GM12878 (cell line): ENCODE data around the gene PAK6. TPM values are rescaled to one million over a fixed set of nuclear protein-coding genes. Genes with fewer than 3 reads are reported as not detected.

Source experiments
- ATAC-seq: fragments of 200-7000 bp; cut with Tn5 transposase; 3 replicates; pipeline ENCODE4 v1.9.1; 2020; ENCODE audit warnings: mild to moderate bottlenecking, moderate library complexity
- BruUV-seq: library from RNA; stranded (reverse); fragments of 400-500 nt; replicated peaks from 2 replicates; lab custom pipeline; 2021; lab: Mats Ljungman, UMichigan
- CTCF ChIA-PET: fragments of 300-600 bp; sonication (Branson Sonifier 250); formaldehyde crosslinking; extraction: SDS; loops from one replicate; lab custom pipeline; 2021; ENCODE audit warnings: inconsistent platforms; lab: Yijun Ruan, JAX
- POLR2A ChIA-PET: fragments of 350-600 bp; formaldehyde crosslinking; extraction: SDS; loops from one replicate; lab custom pipeline; 2021; ENCODE audit warnings: inconsistent platforms; lab: Charles Lee
- RAD21 ChIA-PET: fragments of 300-600 bp; sonication (Branson Sonifier 250); formaldehyde crosslinking; loops from one replicate; lab custom pipeline; 2023; ENCODE audit warnings: antibody characterized with exemption; ENCODE audit not compliant: unreplicated experiment; lab: Charles Lee
- SMC1A ChIA-PET: fragments of 300-600 bp; sonication (Branson Sonifier 250); formaldehyde crosslinking; loops from one replicate; lab custom pipeline; 2023; ENCODE audit not compliant: unreplicated experiment, uncharacterized antibody; lab: Charles Lee
- DNase-seq: peaks from one replicate; pipeline ENCODE4 v3.0.0-alpha.2; 2011; ENCODE audit warnings: low read depth, low spot score
- FAIRE-seq: peaks from 3 replicates; lab custom pipeline; 2011; peaks lifted over from hg19 to GRCh38; lab: Jason Lieb, UNC
- H2AFZ ChIP-seq: 2 replicates; pipeline ENCODE4 v1.6.0; 2011; ENCODE audit warnings: low read depth, low read length, control low read depth; ENCODE audit not compliant: control insufficient read depth
- H3K27ac ChIP-seq: 2 replicates; pipeline ENCODE4 v1.5.1; 2011; ENCODE audit warnings: control low read depth; ENCODE audit not compliant: control insufficient read depth, insufficient read depth
- H3K27me3 ChIP-seq, 2 experiments: replicated peaks in 1 of 2; 2 replicates each; pipeline versions ENCODE4 v1.6.0 to v1.6.1; 2011; ENCODE audit warnings: low read length in 1 of 2; ENCODE audit not compliant: control insufficient read depth in 2 of 2, insufficient read depth in 2 of 2
- H3K36me3 ChIP-seq, 2 experiments: 2 replicates each; pipeline ENCODE4 v1.5.1; 2011; ENCODE audit warnings: low read length in 1 of 2; ENCODE audit not compliant: control insufficient read depth in 2 of 2, insufficient read depth in 2 of 2
- H3K4me1 ChIP-seq: 2 replicates; pipeline ENCODE4 v1.6.1; 2011; ENCODE audit warnings: mild to moderate bottlenecking, low read length, moderate library complexity, mixed read lengths; ENCODE audit not compliant: control insufficient read depth, insufficient read depth
- H3K4me2 ChIP-seq: 2 replicates; pipeline ENCODE4 v1.6.0; 2011; ENCODE audit warnings: control low read depth; ENCODE audit not compliant: control insufficient read depth, insufficient read depth
- H3K4me3 ChIP-seq: fragments of 200-600 bp; sonication (generic); 2 replicates; pipeline ENCODE4 v1.5.1; 2016
- H3K79me2 ChIP-seq: 2 replicates; pipeline ENCODE4 v1.6.0; 2011; ENCODE audit warnings: low read length; ENCODE audit not compliant: control insufficient read depth, insufficient read depth
- H3K9ac ChIP-seq: 2 replicates; pipeline ENCODE4 v1.8.0; 2011; ENCODE audit warnings: low read length, control low read depth, mixed read lengths; ENCODE audit not compliant: control insufficient read depth, insufficient read depth
- H3K9me3 ChIP-seq: replicated peaks from 3 replicates; pipeline ENCODE4 v1.5.1; 2011; ENCODE audit warnings: mild to moderate bottlenecking, low read length; ENCODE audit not compliant: control insufficient read depth, insufficient read depth
- H4K20me1 ChIP-seq: 2 replicates; pipeline ENCODE4 v1.6.0; 2011; ENCODE audit not compliant: control insufficient read depth, insufficient read depth
- ATF2 ChIP-seq: IDR thresholded peaks from 2 replicates; pipeline ENCODE4 v1.6.1; 2012; ENCODE audit warnings: low read length, inconsistent platforms
- NFXL1 ChIP-seq: fragments of 450-650 bp; IDR thresholded peaks from 2 replicates; pipeline ENCODE4 v1.6.1; 2017; ENCODE audit warnings: antibody characterized with exemption, mild to moderate bottlenecking, borderline replicate concordance
- WRNIP1 ChIP-seq: IDR thresholded peaks from 2 replicates; pipeline ENCODE4 v1.6.1; 2011; ENCODE audit warnings: low read depth, low read length, improper control_type of control experiment, borderline replicate concordance
- YY1 ChIP-seq: IDR thresholded peaks from 2 replicates; pipeline ENCODE4 v1.6.1; 2011; ENCODE audit warnings: low read depth, mild to moderate bottlenecking, low read length
- WGBS: methylation state at CpG from one replicate; pipeline ENCODE4 v1.1.6; 2016; ENCODE audit warnings: low lambda C conversion rate; ENCODE audit not compliant: insufficient replicate concordance, insufficient coverage; ENCODE audit errors: missing lambda C conversion rate; 5-methylcytosine and 5-hydroxymethylcytosine counted together
- in situ Hi-C: fragments of 300-500 bp; cut with MboI; formaldehyde crosslinking; loops from 9 replicates; pipeline ENCODE4 v1.14.3; 2018; ENCODE audit warnings: mixed read lengths
- intact Hi-C: fragments of 100-400 bp; cut with micrococcal nuclease; formaldehyde crosslinking; loops from one replicate; pipeline ENCODE4 v1.14.2; 2022; ENCODE audit not compliant: unreplicated experiment
- polyA plus RNA-seq, 11 experiments: library from polyadenylated mRNA; depleted of rRNA in 4 of 11; unstranded in 6 of 11; stranded (reverse) in 5 of 11; fragments of >200 nt; fragmentation: Nextera tagmentation in 4 of 11; fragmentation: Illumina TruSeq in 1 of 11; extraction: Ambion mirVana in 4 of 11; extraction: Trizol in 1 of 11; gene quantifications; 1 replicate in 1 of 11; 2 replicates in 10 of 11; pipeline versions ENCODE4 v1.2.1 to v1.2.3, GENCODE V29; 2011 to 2016; ENCODE audit warnings: inconsistent platforms in 2 of 11, missing spikeins in 2 of 11, low read depth in 1 of 11
- total RNA-seq, 4 experiments: library from RNA; depleted of rRNA in 3 of 4; stranded (reverse); fragments of >200 nt in 3 of 4; fragmentation: Illumina TruSeq in 1 of 4; extraction: Trizol in 1 of 4; gene quantifications; 2 replicates each; pipeline versions ENCODE4 v1.2.1 to v1.2.3, GENCODE V29; 2013 to 2021
- TF ChIP-seq, protein P1 (sequence below): fragments of 450-650 bp; IDR thresholded peaks from 2 replicates; pipeline ENCODE4 v1.6.1; 2016; ENCODE audit warnings: mild to moderate bottlenecking

Gene PAK6
- total and polyA plus RNA-seq, 10 of the 15 experiments (the other 5 are each of a cell fraction or from before 2014, with no cell fraction given) = 0.07 to 0.92 (median 0.31) TPM; not detected in 2

DNA sequence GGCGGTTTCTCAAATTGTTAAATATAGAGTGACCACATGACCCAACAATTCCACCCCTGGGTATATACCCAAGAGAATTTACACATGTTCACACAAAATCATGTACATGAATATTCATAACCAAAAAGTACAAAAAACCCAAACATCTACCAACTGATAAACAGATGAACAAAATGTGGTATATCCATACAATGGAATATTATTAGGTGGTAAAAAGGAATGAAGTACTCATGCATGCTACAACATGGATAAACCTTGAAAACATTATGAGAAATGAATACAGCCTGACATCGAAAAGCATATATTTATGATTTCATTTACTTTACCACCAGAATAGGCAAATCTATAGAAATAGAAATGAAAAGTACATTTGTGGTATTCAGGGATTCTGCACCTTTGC, 61.5 kb downstream of the PAK6 start:
- no peaks in the 10 kb centered on the region for H3K36me3 ChIP-seq
- SMC1A ChIA-PET = no interaction called here
- CTCF ChIA-PET = no interaction called here

DNA sequence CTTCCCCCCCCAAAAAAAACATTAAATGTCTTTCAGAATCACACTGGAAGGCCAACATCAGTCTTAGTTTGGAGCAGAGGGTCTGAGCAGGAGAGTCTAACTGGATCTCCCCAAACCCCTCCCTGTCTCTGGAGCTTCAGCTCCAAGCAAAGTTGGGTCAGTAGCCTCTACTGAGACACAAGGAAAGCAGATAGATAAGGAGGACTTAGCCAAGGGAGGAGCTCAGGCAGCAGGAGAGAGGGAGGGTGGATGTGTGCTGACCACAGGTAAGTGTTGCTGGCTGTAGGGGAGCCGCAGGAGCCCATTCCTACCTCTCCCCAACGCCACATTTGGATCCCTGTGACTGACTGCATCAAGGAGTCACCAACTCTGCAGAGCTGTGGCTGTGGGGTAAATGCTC, 61.9 kb downstream of the PAK6 start:
- TF ChIP-seq YY1 (no peak), ATF2 (no peak)
- TF ChIP-seq, all 136 proteins: peak for 0

More for the DNA sequence above, 61.5 kb downstream of the PAK6 start:
- Histone ChIP-seq H3K27ac (no peak overlapping the region), H3K9ac (no peak overlapping the region), H4K20me1 (no peaks in the 10 kb centered on the region), H3K27me3 (no peaks in the 10 kb centered on the region; a peak in 1 of 4 replicates), H3K4me1 (no peaks in the 10 kb centered on the region), H2AFZ (no peak overlapping the region), H3K79me2 (no peaks in the 10 kb centered on the region), H3K4me3 (no peak overlapping the region), H3K9me3 (no peaks in the 10 kb centered on the region; the same call in 2 of the 3 replicates), H3K4me2 (no peak overlapping the region)
- no peak for ATAC-seq
- POLR2A ChIA-PET = no interaction called here
- FAIRE-seq = no peak
- TF ChIP-seq, protein P1, sequence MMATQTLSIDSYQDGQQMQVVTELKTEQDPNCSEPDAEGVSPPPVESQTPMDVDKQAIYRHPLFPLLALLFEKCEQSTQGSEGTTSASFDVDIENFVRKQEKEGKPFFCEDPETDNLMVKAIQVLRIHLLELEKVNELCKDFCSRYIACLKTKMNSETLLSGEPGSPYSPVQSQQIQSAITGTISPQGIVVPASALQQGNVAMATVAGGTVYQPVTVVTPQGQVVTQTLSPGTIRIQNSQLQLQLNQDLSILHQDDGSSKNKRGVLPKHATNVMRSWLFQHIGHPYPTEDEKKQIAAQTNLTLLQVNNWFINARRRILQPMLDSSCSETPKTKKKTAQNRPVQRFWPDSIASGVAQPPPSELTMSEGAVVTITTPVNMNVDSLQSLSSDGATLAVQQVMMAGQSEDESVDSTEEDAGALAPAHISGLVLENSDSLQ = no peak
- TF ChIP-seq WRNIP1 (no peak), NFXL1 (no peak)
- intact Hi-C loops = no loop called here
- 81% methylated on average over 2 of the region's 2 CpGs for WGBS
- BruUV-seq = no TSS peak
- no peak for DNase-seq
- RAD21 ChIA-PET = no interaction called here
- in situ Hi-C loops = no loop called here

More for the DNA sequence above, 61.9 kb downstream of the PAK6 start:
- Histone ChIP-seq H3K9ac (no peak overlapping the region), H3K27ac (no peak overlapping the region), H3K4me3 (no peak overlapping the region), H3K9me3 (no peaks in the 10 kb centered on the region; the same call in 2 of the 3 replicates), H3K4me1 (no peaks in the 10 kb centered on the region), H3K4me2 (no peak overlapping the region), H2AFZ (no peak overlapping the region), H3K36me3 (no peaks in the 10 kb centered on the region), H4K20me1 (no peaks in the 10 kb centered on the region), H3K27me3 (no peaks in the 10 kb centered on the region), H3K79me2 (no peaks in the 10 kb centered on the region)
- no peak for FAIRE-seq
- CTCF ChIA-PET = interaction anchor here (0.9 to 1.4 kb wide), 2 partner anchors 21 to 83 kb away, joined by 4 to 5 read pairs; no protein-coding TSS in a partner anchor
- SMC1A ChIA-PET = no interaction called here
- intact Hi-C loops (no loop called here), in situ Hi-C loops (no loop called here)
- no peak for ATAC-seq
- POLR2A ChIA-PET = no interaction called here
- no TSS peak for BruUV-seq
- RAD21 ChIA-PET = interaction anchor here (1.4 kb wide), 1 partner anchor 36 kb away, joined by 4 read pairs; no protein-coding TSS in a partner anchor
- 0% methylated on average over 2 of the region's 2 CpGs for WGBS
- DNase-seq = no peak
